Stimulated activated CD4-positive, alpha-beta T cell treated with anti-CD3 and anti-CD28 coated beads, TNF-alpha, amount 100 ng/mL, for 24 hours (primary cell): ENCODE measurements around the gene ACOT11.
"Not testable (repeated sequence)": the region's sequence is repeated elsewhere in the genome, so short reads cannot be mapped to it uniquely, and the experiment has no call there.

ENCODE experiments used
- DNase-seq, 3 experiments: peaks; one replicate each; pipeline ENCODE4 v3.0.0-alpha.2; 2020; ENCODE audit warnings: low read depth in 3 of 3

The ACOT11 gene

GRCh38 chr1:54608566-54609230 lies 60.7 kb downstream of the ACOT11 start:
- DNase-seq = no peak

- no peak for DNase-seq
These were observed 61.4 kb downstream of the ACOT11 start for GRCh38 chr1:54609301-54609921.

- DNase-seq = no peak
These were observed 62.0 kb downstream of the ACOT11 start for GRCh38 chr1:54610048-54610447.

GRCh38 chr1:54610601-54611580 lies 62.9 kb downstream of the ACOT11 start:
- no peak for DNase-seq

- no peak for DNase-seq
These were observed 63.6 kb downstream of the ACOT11 start for GRCh38 chr1:54611621-54612020.

- no peak for DNase-seq
These were observed 66.0 kb downstream of the ACOT11 start for GRCh38 chr1:54614024-54614423.

GRCh38 chr1:54614563-54614962 lies 66.5 kb downstream of the ACOT11 start:
- DNase-seq = no peak

GRCh38 chr1:54615531-54616279 lies 67.7 kb downstream of the ACOT11 start:
- no peak for DNase-seq

- no peak for DNase-seq
These were observed 71.7 kb downstream of the ACOT11 start for GRCh38 chr1:54619749-54620148.

- no peak for DNase-seq
These were observed 75.4 kb downstream of the ACOT11 start, which contains the start of gene FAM151A for GRCh38 chr1:54623216-54624007. TSS of gene FAM151A (minus strand) at chr1:54623525. CDS start at chr1:54623395, 130 bp downstream.

GRCh38 chr1:54624466-54625464 lies 76.7 kb downstream of the ACOT11 start:
- no peak for DNase-seq

GRCh38 chr1:54627196-54627595 lies 79.2 kb downstream of the ACOT11 start:
- no peak for DNase-seq

- not testable (repeated sequence) for DNase-seq
These were observed 87.8 kb downstream of the ACOT11 start for GRCh38 chr1:54635804-54636203.

- not testable (repeated sequence) for DNase-seq
These were observed 88.7 kb downstream of the ACOT11 start for GRCh38 chr1:54636461-54637446.

GRCh38 chr1:54640361-54640760 lies 92.3 kb downstream of the ACOT11 start:
- DNase-seq = no peak

- DNase-seq = no peak
These were observed 93.1 kb downstream of the ACOT11 start, which contains the start of gene MROH7 for GRCh38 chr1:54640863-54641836. TSS of gene MROH7 (plus strand) at chr1:54641786. CDS start at chr1:54652927, 11,141 bp downstream.

- no peak for DNase-seq
These were observed 95.7 kb downstream of the ACOT11 start for GRCh38 chr1:54643736-54644135.
